ENCODE results near the gene ZNF775. TPM values are rescaled to one million over a fixed set of nuclear protein-coding genes. Genes with fewer than 3 reads are reported as not detected.

The ZNF775 gene
- total RNA-seq, 1 donor from 2014 or later = 13.3 TPM

GRCh38 chr7:150368096-150368883 is 10.8 kb upstream of the ZNF775 start, which contains the start of gene REPIN1:
TSS of gene REPIN1 (plus strand) at chr7:150368822. CDS start at chr7:150369712, 890 bp downstream.
- no peak for TF ChIP-seq CTCF (IDR thresholded peaks at IDR 0.05; ENCODE audit: unreplicated experiment)
- Mint-ChIP-seq H3K27me3 (ENCODE audit: low read depth) (no peaks in the 10 kb centered on the region), H3K36me3 (no peaks in the 10 kb centered on the region), H3K27ac (peak within 1 kb of the TSS; percentile 99), H3K4me3 (peak within 1 kb of the TSS; percentile 96), H3K4me1 (peaks cover 48% of the 10 kb centered on the region), H3K9me3 (no peaks in the 10 kb centered on the region)
- peak; percentile 72 to 83 for DNase-seq (ENCODE audit: low spot score in 2 of 2, unreplicated experiment in 2 of 2)

GRCh38 chr7:150368884-150369747 is 10.0 kb upstream of the ZNF775 start:
- H3K9me3 Mint-ChIP-seq = no peaks in the 10 kb centered on the region
- TF ChIP-seq CTCF (IDR thresholded peaks at IDR 0.05; ENCODE audit: unreplicated experiment) = no peak
- H3K27ac Mint-ChIP-seq = peak overlapping the region; percentile 99
- H3K27me3 Mint-ChIP-seq (ENCODE audit: low read depth) = no peaks in the 10 kb centered on the region
- peaks cover 56% of the 10 kb centered on the region for H3K4me1 Mint-ChIP-seq
- DNase-seq (ENCODE audit: low spot score in 2 of 2, unreplicated experiment in 2 of 2) = peak in 1 of 2 experiments; percentile 62
- no peaks in the 10 kb centered on the region for H3K36me3 Mint-ChIP-seq
- H3K4me3 Mint-ChIP-seq = peak overlapping the region; percentile 96

GRCh38 chr7:150369748-150370501 is 9.2 kb upstream of the ZNF775 start:
- Mint-ChIP-seq H3K9me3 (no peaks in the 10 kb centered on the region), H3K4me1 (peaks cover 63% of the 10 kb centered on the region), H3K27ac (peak overlapping the region; percentile 99), H3K27me3 (ENCODE audit: low read depth) (no peaks in the 10 kb centered on the region), H3K4me3 (peak overlapping the region; percentile 96), H3K36me3 (peaks cover 4% of the 10 kb centered on the region)
- no peak for DNase-seq (ENCODE audit: low spot score in 2 of 2, unreplicated experiment in 2 of 2)
- no peak for TF ChIP-seq CTCF (IDR thresholded peaks at IDR 0.05; ENCODE audit: unreplicated experiment)

GRCh38 chr7:150370612-150371071 is 8.5 kb upstream of the ZNF775 start:
- Mint-ChIP-seq H3K9me3 (no peaks in the 10 kb centered on the region), H3K27me3 (ENCODE audit: low read depth) (no peaks in the 10 kb centered on the region), H3K36me3 (peaks cover 4% of the 10 kb centered on the region), H3K4me1 (peaks cover 61% of the 10 kb centered on the region), H3K27ac (peak overlapping the region; percentile 99), H3K4me3 (peak overlapping the region; percentile 96)
- no peak for DNase-seq (ENCODE audit: low spot score in 2 of 2, unreplicated experiment in 2 of 2)
- TF ChIP-seq CTCF (IDR thresholded peaks at IDR 0.05; ENCODE audit: unreplicated experiment) = no peak

All from mesothelial cell of epicardium (in vitro differentiated cells).